Choroid plexus epithelial cell (primary cell): ENCODE data around the gene EHD2.

ENCODE experiments used
- DNase-seq: peaks from one replicate; pipeline ENCODE4 v3.0.0-alpha.2; 2010; ENCODE audit warnings: low read depth
- H3K4me3 ChIP-seq: 2 replicates; pipeline ENCODE4 v1.5.1; 2011; ENCODE audit warnings: low read depth, mild to moderate bottlenecking, control low read depth, low read length, moderate library complexity
- TF ChIP-seq, protein P1 (sequence below): conservative IDR thresholded peaks from 2 replicates; pipeline ENCODE4 v1.5.1; 2011; ENCODE audit warnings: low read depth, mild to moderate bottlenecking, control low read depth, inconsistent platforms, low read length, moderate library complexity

Gene EHD2

DNA sequence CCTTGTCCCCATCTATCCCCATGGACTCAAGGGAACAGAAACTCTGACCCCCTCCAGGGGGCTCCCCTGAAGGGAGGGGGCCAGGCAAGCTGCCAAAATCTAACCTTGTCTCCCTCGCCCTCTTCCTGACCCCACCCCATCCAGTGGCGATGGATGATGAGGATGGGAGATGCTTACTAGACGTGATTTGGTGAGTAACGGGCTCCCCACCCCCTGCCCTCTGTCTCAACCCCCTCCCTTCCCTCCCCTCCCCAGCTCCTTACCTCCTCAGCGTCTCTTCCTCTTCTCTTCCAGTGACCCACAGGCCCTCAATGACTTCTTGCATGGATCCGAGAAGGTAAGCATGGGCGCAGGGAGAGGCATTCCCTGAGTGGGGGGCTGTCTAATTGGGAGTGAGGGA is 39.8 kb upstream of the EHD2 start:
- H3K4me3 ChIP-seq = no peak overlapping the region
- TF ChIP-seq, protein P1, sequence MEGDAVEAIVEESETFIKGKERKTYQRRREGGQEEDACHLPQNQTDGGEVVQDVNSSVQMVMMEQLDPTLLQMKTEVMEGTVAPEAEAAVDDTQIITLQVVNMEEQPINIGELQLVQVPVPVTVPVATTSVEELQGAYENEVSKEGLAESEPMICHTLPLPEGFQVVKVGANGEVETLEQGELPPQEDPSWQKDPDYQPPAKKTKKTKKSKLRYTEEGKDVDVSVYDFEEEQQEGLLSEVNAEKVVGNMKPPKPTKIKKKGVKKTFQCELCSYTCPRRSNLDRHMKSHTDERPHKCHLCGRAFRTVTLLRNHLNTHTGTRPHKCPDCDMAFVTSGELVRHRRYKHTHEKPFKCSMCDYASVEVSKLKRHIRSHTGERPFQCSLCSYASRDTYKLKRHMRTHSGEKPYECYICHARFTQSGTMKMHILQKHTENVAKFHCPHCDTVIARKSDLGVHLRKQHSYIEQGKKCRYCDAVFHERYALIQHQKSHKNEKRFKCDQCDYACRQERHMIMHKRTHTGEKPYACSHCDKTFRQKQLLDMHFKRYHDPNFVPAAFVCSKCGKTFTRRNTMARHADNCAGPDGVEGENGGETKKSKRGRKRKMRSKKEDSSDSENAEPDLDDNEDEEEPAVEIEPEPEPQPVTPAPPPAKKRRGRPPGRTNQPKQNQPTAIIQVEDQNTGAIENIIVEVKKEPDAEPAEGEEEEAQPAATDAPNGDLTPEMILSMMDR = no peak
- DNase-seq = no peak

DNA sequence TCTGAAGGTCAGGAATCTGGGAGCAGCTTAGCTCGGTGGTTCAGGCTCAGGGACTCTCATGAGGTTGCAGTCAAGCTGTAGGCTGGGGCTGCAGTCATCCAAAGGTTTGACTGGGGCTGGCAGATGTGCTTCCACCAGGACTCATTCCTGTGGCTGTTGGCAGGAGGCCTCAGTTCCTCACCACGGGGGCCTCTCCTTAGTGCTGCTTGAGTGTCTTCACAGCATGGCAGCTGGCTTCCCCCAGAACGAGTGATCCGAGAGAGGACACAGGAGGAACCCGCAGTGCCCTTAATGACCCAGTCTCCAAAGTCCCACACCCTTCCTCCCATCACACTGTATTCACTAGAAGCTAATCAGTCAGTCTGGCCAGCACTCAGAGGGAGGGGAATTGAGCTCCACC is 38.7 kb upstream of the EHD2 start:
- DNase-seq = no peak
- no peak overlapping the region for H3K4me3 ChIP-seq
- TF ChIP-seq, protein P1 = no peak

DNA sequence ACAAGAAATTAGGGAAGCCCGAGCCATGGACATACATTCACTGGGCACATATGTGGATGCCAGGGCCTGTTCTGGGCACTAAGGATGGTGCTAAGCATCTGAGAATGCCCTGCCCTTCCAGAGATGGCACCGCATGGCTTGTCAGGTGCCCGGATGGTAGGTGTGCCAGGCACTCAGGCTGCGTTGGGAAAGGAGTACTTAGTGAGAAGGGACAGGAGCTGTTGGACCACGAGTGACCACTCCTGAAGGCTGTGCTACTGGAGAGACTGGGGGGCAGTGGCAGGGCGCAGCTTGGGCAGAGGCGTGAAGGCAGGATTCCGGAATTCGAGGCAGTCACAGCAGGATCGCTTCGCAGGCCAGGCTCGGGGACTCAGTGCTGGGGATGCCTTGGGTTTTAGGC is 38.0 kb upstream of the EHD2 start:
- H3K4me3 ChIP-seq = no peak overlapping the region
- no peak for DNase-seq
- TF ChIP-seq, protein P1 = no peak

DNA sequence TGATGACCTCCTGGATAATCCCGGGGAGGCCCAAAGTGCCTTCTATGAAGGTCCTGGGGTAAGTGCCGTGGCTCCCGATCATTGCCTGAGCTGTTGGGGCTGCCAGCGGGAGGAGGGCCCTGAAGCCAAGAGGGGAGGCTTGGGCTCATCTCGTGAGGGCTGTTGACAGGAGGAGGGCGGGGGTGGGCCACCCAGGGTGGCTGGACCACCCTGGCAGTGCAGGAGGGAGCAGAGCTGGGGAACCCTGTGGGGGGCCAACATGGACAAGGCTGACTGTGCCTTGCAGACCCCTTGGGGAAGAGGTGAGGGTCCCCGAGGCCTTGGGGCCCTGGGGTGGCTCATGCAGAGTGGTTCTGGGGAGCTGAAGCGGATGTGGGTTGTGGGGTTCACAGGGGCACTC is 37.4 kb upstream of the EHD2 start:
- TF ChIP-seq, protein P1 = no peak
- no peak overlapping the region for H3K4me3 ChIP-seq
- DNase-seq = no peak

DNA sequence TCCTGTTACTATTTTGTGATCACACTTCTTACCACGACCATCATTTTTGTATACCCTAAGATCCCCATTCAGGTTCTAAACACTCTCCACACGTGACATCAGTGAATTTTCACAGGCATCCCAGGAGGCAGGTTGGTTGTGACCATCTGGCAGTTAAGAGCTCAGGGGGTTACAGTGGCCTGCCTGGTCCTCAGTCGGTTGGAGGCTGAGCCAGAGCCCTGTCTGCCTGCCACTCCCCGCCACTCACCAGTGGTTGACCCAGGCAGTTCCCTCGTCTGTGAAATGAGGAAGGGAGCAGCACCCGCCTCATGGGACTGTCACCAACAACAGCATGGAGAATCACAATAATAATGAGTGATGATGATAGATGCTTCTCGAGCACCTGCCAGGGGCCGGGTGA is 36.4 kb upstream of the EHD2 start:
- TF ChIP-seq, protein P1 = no peak
- no peak overlapping the region for H3K4me3 ChIP-seq
- no peak for DNase-seq

DNA sequence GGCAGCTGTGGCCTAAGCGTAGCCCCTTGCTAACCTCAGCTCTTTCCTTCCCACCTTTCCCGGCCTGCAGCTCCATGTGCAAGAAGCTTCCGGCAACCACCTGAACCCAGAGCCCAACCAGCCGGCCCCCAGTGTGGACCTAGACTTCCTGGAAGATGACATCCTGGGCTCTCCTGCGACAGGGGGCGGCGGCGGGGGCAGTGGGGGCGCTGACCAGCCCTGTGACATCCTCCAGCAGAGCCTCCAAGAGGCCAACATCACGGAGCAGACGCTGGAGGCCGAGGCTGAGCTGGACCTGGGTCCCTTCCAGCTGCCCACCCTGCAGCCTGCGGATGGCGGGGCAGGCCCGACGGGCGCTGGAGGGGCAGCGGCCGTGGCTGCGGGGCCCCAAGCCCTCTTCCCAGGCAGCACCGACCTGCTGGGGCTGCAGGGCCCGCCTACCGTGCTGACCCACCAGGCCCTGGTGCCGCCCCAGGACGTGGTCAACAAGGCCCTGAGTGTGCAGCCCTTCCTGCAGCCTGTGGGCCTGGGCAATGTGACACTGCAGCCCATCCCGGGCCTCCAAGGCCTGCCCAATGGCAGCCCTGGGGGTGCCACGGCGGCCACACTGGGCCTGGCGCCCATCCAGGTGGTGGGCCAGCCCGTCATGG is 33.8 kb upstream of the EHD2 start:
- TF ChIP-seq, protein P1 = no peak
- no peak overlapping the region for H3K4me3 ChIP-seq
- no peak for DNase-seq

DNA sequence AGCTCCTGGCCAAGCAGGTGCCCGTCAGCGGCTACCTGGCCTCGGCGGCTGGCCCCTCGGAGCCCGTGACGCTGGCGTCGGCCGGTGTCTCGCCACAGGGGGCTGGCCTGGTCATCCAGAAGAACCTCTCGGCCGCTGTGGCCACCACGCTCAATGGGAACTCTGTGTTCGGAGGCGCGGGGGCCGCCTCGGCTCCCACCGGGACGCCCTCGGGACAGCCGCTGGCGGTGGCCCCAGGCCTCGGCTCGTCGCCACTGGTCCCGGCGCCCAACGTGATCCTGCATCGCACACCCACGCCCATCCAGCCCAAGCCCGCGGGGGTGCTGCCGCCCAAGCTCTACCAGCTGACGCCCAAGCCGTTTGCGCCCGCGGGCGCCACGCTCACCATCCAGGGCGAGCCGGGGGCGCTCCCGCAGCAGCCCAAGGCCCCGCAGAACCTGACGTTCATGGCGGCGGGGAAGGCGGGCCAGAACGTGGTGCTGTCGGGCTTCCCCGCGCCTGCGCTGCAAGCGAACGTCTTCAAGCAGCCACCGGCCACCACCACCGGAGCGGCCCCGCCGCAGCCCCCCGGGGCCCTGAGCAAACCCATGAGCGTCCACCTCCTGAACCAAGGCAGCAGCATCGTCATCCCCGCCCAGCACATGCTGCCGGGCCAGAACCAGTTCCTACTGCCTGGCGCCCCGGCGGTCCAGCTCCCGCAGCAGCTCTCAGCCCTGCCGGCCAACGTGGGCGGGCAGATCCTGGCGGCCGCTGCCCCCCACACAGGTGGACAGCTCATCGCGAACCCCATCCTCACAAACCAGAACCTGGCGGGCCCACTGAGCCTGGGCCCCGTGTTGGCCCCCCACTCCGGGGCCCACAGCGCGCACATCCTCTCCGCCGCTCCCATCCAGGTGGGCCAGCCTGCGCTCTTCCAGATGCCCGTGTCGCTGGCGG is 33.0 kb upstream of the EHD2 start:
- TF ChIP-seq, protein P1 = no peak
- no peak overlapping the region for H3K4me3 ChIP-seq
- DNase-seq = no peak
